ENCODE results near the gene SLC26A8.
A peak's percentile ranks its signal among the peaks of the same experiment; 100 is the strongest.

The SLC26A8 gene

GRCh38 chr6:35955521-35955920 lies 68.9 kb downstream of the SLC26A8 start:
- no peak for TF ChIP-seq CTCF (IDR thresholded peaks at IDR 0.05)
- peaks cover 33% of the 10 kb centered on the region for H3K27me3 Mint-ChIP-seq (ENCODE audit: low read depth, poor library complexity)
- no peak overlapping the region for H3K4me3 Mint-ChIP-seq
- H3K4me1 Mint-ChIP-seq: peaks cover 5% of the 10 kb centered on the region
- DNase-seq: no peak
- H3K9me3 Mint-ChIP-seq: no peaks in the 10 kb centered on the region
- no peaks in the 10 kb centered on the region for H3K36me3 Mint-ChIP-seq (ENCODE audit: low read depth)
- peak overlapping the region; percentile 68 for H3K27ac Mint-ChIP-seq

- TF ChIP-seq CTCF (IDR thresholded peaks at IDR 0.05): no peak
- Mint-ChIP-seq H3K27me3 (ENCODE audit: low read depth, poor library complexity) (peaks cover 29% of the 10 kb centered on the region), H3K4me1 (peaks cover 5% of the 10 kb centered on the region), H3K36me3 (ENCODE audit: low read depth) (no peaks in the 10 kb centered on the region), H3K9me3 (no peaks in the 10 kb centered on the region), H3K4me3 (no peak overlapping the region), H3K27ac (peak overlapping the region; percentile 68)
- no peak for DNase-seq
Measured at GRCh38 chr6:35955071-35955470, 69.4 kb downstream of the SLC26A8 start.

GRCh38 chr6:35954333-35954732 lies 70.1 kb downstream of the SLC26A8 start:
- peaks cover 5% of the 10 kb centered on the region for H3K4me1 Mint-ChIP-seq
- H3K27ac Mint-ChIP-seq: no peak overlapping the region
- no peak overlapping the region for H3K4me3 Mint-ChIP-seq
- no peaks in the 10 kb centered on the region for H3K9me3 Mint-ChIP-seq
- no peak for DNase-seq
- TF ChIP-seq CTCF (IDR thresholded peaks at IDR 0.05): no peak
- H3K27me3 Mint-ChIP-seq (ENCODE audit: low read depth, poor library complexity): peaks cover 24% of the 10 kb centered on the region
- no peaks in the 10 kb centered on the region for H3K36me3 Mint-ChIP-seq (ENCODE audit: low read depth)

GRCh38 chr6:35948725-35949124 lies 75.7 kb downstream of the SLC26A8 start:
- peaks cover 18% of the 10 kb centered on the region for H3K27me3 Mint-ChIP-seq (ENCODE audit: low read depth, poor library complexity)
- H3K4me1 Mint-ChIP-seq: peaks cover 5% of the 10 kb centered on the region
- H3K36me3 Mint-ChIP-seq (ENCODE audit: low read depth): no peaks in the 10 kb centered on the region
- H3K9me3 Mint-ChIP-seq: no peaks in the 10 kb centered on the region
- no peak overlapping the region for H3K4me3 Mint-ChIP-seq
- no peak for DNase-seq
- no peak overlapping the region for H3K27ac Mint-ChIP-seq
- peak; percentile 13 for TF ChIP-seq CTCF (IDR thresholded peaks at IDR 0.05)

- H3K4me1 Mint-ChIP-seq: no peaks in the 10 kb centered on the region
- DNase-seq: no peak
- no peak overlapping the region for H3K4me3 Mint-ChIP-seq
- H3K9me3 Mint-ChIP-seq: peaks cover 10% of the 10 kb centered on the region
- no peak for TF ChIP-seq CTCF (IDR thresholded peaks at IDR 0.05)
- no peaks in the 10 kb centered on the region for H3K36me3 Mint-ChIP-seq (ENCODE audit: low read depth)
- no peak overlapping the region for H3K27ac Mint-ChIP-seq
- peaks cover 8% of the 10 kb centered on the region for H3K27me3 Mint-ChIP-seq (ENCODE audit: low read depth, poor library complexity)
Measured at GRCh38 chr6:35945650-35946025, 78.8 kb downstream of the SLC26A8 start.

- H3K4me1 Mint-ChIP-seq: no peaks in the 10 kb centered on the region
- peaks cover 8% of the 10 kb centered on the region for H3K27me3 Mint-ChIP-seq (ENCODE audit: low read depth, poor library complexity)
- no peak for TF ChIP-seq CTCF (IDR thresholded peaks at IDR 0.05)
- no peaks in the 10 kb centered on the region for H3K36me3 Mint-ChIP-seq (ENCODE audit: low read depth)
- H3K4me3 Mint-ChIP-seq: no peak overlapping the region
- H3K9me3 Mint-ChIP-seq: peaks cover 21% of the 10 kb centered on the region
- no peak for DNase-seq
- H3K27ac Mint-ChIP-seq: no peak overlapping the region
Measured at GRCh38 chr6:35943390-35943789, 81.1 kb downstream of the SLC26A8 start.

All from nephron progenitor cell (in vitro differentiated cells).